ENCODE results near the gene BHLHE40. TPM values are rescaled to one million over a fixed set of nuclear protein-coding genes. Genes with fewer than 3 reads are reported as not detected.

The BHLHE40 gene
- total and polyA plus RNA-seq, 2 of the 8 experiments (the other 6 are each of a cell fraction or from before 2014, with no cell fraction given), result 1.5 to 2.2 TPM

- TF ChIP-seq, protein P1, sequence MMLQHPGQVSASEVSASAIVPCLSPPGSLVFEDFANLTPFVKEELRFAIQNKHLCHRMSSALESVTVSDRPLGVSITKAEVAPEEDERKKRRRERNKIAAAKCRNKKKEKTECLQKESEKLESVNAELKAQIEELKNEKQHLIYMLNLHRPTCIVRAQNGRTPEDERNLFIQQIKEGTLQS (IDR thresholded peaks at IDR 0.05; ENCODE audit: insufficient read depth, low read depth, low read length), result no peak
- TF ChIP-seq CEBPB (IDR thresholded peaks at IDR 0.05; ENCODE audit: low read depth, low read length) (no peak), HDAC2 (IDR thresholded peaks at IDR 0.05; ENCODE audit: borderline replicate concordance in 1 of 2, low read depth in 2 of 2, low read length in 2 of 2) (no peak), RAD21 (IDR thresholded peaks at IDR 0.05 in 1 of 2, conservative IDR thresholded peaks at IDR 0.05 in 1 of 2; ENCODE audit: low read depth in 2 of 2, low read length in 2 of 2) (peak in 1 of 2 experiments; percentile 32; a peak in 1 of 4 replicates), TCF12 (IDR thresholded peaks at IDR 0.05; ENCODE audit: low read depth, low read length) (no peak)
Measured at GRCh38 chr3:4930501-4930900, 48.7 kb upstream of the BHLHE40 start (continued).
